GM12878 (cell line): ENCODE measurements around the gene DDX39A. TPM values are rescaled to one million over a fixed set of nuclear protein-coding genes. Genes with fewer than 3 reads are reported as not detected.

ENCODE experiments used
- BCL11A ChIP-seq: IDR thresholded peaks from 2 replicates; pipeline ENCODE4 v1.6.1; 2011; ENCODE audit warnings: low read depth, low read length
- BHLHE40 ChIP-seq, 2 experiments: fragments of 450-650 bp in 1 of 2; IDR thresholded peaks; 2 replicates each; pipeline ENCODE4 v1.6.1; 2011 to 2017; ENCODE audit warnings: low read depth in 2 of 2, borderline replicate concordance in 1 of 2, improper control_type of control experiment in 1 of 2, low read length in 1 of 2, mild to moderate bottlenecking in 1 of 2
- CBX3 ChIP-seq: fragments of 200-600 bp; sonication (generic); IDR thresholded peaks from 2 replicates; pipeline ENCODE4 v1.6.1; 2016; ENCODE audit warnings: low read depth, borderline replicate concordance
- CHD2 ChIP-seq: IDR thresholded peaks from 2 replicates; pipeline ENCODE4 v1.6.1; 2011; ENCODE audit warnings: low read depth, low read length, improper control_type of control experiment, borderline replicate concordance
- ETV6 ChIP-seq, 2 experiments: fragments of 450-650 bp in 1 of 2; IDR thresholded peaks in 1 of 2; conservative IDR thresholded peaks in 1 of 2; 2 replicates each; pipeline ENCODE4 v1.6.1; 2014; ENCODE audit warnings: antibody characterized with exemption in 1 of 2, borderline replicate concordance in 1 of 2, low read depth in 1 of 2, mild to moderate bottlenecking in 1 of 2, moderate library complexity in 1 of 2
- IKZF1 ChIP-seq: fragments of 450-650 bp; conservative IDR thresholded peaks from 2 replicates; pipeline ENCODE4 v1.6.1; 2017; ENCODE audit warnings: antibody characterized with exemption, mild to moderate bottlenecking
- MYB ChIP-seq: fragments of 150-350 bp; IDR thresholded peaks from 2 replicates; pipeline ENCODE4 v1.6.1; 2014; ENCODE audit warnings: mild to moderate bottlenecking, low read depth, low read length, borderline replicate concordance
- NBN ChIP-seq: fragments of 450-650 bp; IDR thresholded peaks from 2 replicates; pipeline ENCODE4 v1.6.1; 2016
- POLR2AphosphoS2 ChIP-seq: IDR thresholded peaks from 2 replicates; pipeline ENCODE4 v1.6.1; 2011; ENCODE audit warnings: low read depth, mild to moderate bottlenecking, low read length, improper control_type of control experiment, moderate library complexity
- POU2F2 ChIP-seq: IDR thresholded peaks from 3 replicates; pipeline ENCODE4 v1.6.1; 2011; ENCODE audit warnings: low read depth, mild to moderate bottlenecking, low read length, borderline replicate concordance
- SMAD1 ChIP-seq: fragments of 450-650 bp; IDR thresholded peaks from 2 replicates; pipeline ENCODE4 v1.6.1; 2018; ENCODE audit warnings: mild to moderate bottlenecking, low read depth; ENCODE audit not compliant: partially characterized antibody
- SMARCA5 ChIP-seq: fragments of 450-650 bp; IDR thresholded peaks from 2 replicates; pipeline ENCODE4 v1.6.1; 2017; ENCODE audit warnings: mild to moderate bottlenecking
- TCF12 ChIP-seq: IDR thresholded peaks from 2 replicates; pipeline ENCODE4 v1.6.1; 2011; ENCODE audit warnings: low read depth, mild to moderate bottlenecking, low read length
- TCF3 ChIP-seq: IDR thresholded peaks from 2 replicates; pipeline ENCODE4 v1.6.1; 2012; ENCODE audit warnings: low read depth, mild to moderate bottlenecking, low read length, borderline replicate concordance; ENCODE audit not compliant: insufficient read depth
- ZNF24 ChIP-seq: fragments of 450-650 bp; IDR thresholded peaks from 2 replicates; pipeline ENCODE4 v1.6.1; 2017; ENCODE audit warnings: antibody characterized with exemption, mild to moderate bottlenecking
- polyA plus RNA-seq, 11 experiments: library from polyadenylated mRNA; depleted of rRNA in 4 of 11; unstranded in 6 of 11; stranded (reverse) in 5 of 11; fragments of >200 nt; fragmentation: Nextera tagmentation in 4 of 11; fragmentation: Illumina TruSeq in 1 of 11; extraction: Ambion mirVana in 4 of 11; extraction: Trizol in 1 of 11; gene quantifications; 1 replicate in 1 of 11; 2 replicates in 10 of 11; pipeline versions ENCODE4 v1.2.1 to v1.2.3, GENCODE V29; 2011 to 2016; ENCODE audit warnings: inconsistent platforms in 2 of 11, missing spikeins in 2 of 11, low read depth in 1 of 11
- total RNA-seq, 4 experiments: library from RNA; depleted of rRNA in 3 of 4; stranded (reverse); fragments of >200 nt in 3 of 4; fragmentation: Illumina TruSeq in 1 of 4; extraction: Trizol in 1 of 4; gene quantifications; 2 replicates each; pipeline versions ENCODE4 v1.2.1 to v1.2.3, GENCODE V29; 2013 to 2021
- TF ChIP-seq, protein P1 (sequence below): fragments of 450-650 bp; IDR thresholded peaks from 2 replicates; pipeline ENCODE4 v1.6.1; 2017; ENCODE audit warnings: mild to moderate bottlenecking
- TF ChIP-seq, protein P2 (sequence below): fragments of 450-650 bp; IDR thresholded peaks from 2 replicates; pipeline ENCODE4 v1.6.1; 2018; ENCODE audit warnings: borderline replicate concordance, mild to moderate bottlenecking; ENCODE audit not compliant: partially characterized antibody
- TF ChIP-seq, protein P3 (sequence below): IDR thresholded peaks from 2 replicates; pipeline ENCODE4 v1.6.1; 2011; ENCODE audit warnings: borderline replicate concordance, low read depth, mild to moderate bottlenecking, moderate library complexity, mixed read lengths, low read length; ENCODE audit not compliant: insufficient read depth; ENCODE audit errors: extremely low read length
- TF ChIP-seq, protein P4 (sequence below): IDR thresholded peaks from 2 replicates; pipeline ENCODE4 v1.6.1; 2011; ENCODE audit warnings: borderline replicate concordance, low read depth, mild to moderate bottlenecking, moderate library complexity, low read length; ENCODE audit not compliant: insufficient read depth, poor library complexity, severe bottlenecking
- TF ChIP-seq, protein P5 (sequence below): fragments of 150-350 bp; IDR thresholded peaks from 2 replicates; pipeline ENCODE4 v1.6.1; 2014; ENCODE audit warnings: mild to moderate bottlenecking, low read depth, low read length

The DDX39A gene
- total and polyA plus RNA-seq, 10 of the 15 experiments (the other 5 are each of a cell fraction or from before 2014, with no cell fraction given): 113 to 378 (median 224) TPM

DNA sequence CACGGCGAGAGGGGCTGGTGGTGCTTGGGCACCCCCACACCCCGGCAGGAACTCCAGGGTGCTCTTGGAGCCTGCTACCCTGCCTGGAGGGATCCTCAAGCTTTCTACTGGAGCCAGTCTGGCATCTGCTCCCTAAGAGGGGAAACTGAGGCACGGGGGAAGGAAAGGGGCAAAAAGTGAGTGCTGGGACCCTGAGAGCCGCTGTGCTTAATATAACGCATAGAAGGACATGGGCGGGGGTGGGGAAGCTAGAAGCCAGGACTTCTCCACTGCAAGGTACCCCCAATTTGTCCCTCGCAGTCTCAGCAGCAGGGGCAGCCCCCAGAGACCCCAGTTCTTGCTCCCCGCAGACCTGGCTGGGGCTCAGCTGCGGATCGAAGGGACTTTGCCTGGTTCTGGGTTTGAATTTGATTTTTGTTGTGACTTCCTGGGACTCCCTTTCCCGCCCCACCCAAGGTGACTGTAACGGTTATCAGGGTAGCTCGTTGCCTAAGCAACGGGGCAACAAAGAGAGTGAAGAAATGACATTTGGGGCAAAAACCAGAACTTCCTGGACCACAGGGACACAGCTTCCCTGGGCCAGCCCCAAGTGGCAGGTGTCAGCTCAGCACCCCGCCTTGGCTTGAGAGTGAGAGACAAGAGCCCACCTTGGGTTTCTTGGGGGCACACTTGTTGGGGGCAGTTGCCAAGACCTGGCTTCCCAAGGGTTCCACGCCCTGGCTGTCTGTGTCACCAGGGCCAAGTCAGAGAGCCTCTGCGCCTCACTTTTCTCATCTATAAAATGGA is 37.3 kb downstream of the DDX39A start (continued):
- TF ChIP-seq, protein P1, sequence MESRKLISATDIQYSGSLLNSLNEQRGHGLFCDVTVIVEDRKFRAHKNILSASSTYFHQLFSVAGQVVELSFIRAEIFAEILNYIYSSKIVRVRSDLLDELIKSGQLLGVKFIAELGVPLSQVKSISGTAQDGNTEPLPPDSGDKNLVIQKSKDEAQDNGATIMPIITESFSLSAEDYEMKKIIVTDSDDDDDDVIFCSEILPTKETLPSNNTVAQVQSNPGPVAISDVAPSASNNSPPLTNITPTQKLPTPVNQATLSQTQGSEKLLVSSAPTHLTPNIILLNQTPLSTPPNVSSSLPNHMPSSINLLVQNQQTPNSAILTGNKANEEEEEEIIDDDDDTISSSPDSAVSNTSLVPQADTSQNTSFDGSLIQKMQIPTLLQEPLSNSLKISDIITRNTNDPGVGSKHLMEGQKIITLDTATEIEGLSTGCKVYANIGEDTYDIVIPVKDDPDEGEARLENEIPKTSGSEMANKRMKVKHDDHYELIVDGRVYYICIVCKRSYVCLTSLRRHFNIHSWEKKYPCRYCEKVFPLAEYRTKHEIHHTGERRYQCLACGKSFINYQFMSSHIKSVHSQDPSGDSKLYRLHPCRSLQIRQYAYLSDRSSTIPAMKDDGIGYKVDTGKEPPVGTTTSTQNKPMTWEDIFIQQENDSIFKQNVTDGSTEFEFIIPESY: no peak
- TF ChIP-seq NBN (no peak), SMARCA5 (0 out of 2 replicates have a peak, but pooled peaks have one; percentile 46), SMAD1 (no peak), BCL11A (no peak), CHD2 (peak; percentile 43; the same call in 1 of the 2 replicates), ZNF24 (peak; percentile 94), IKZF1 (peak; percentile 43), BHLHE40 (IDR thresholded peaks at IDR 0.05; ENCODE audit: borderline replicate concordance in 1 of 2, low read depth in 2 of 2, low read length in 1 of 2) (0 out of 4 replicates have a peak, but pooled peaks have one; percentile 8 to 43), POU2F2 (no peak), TCF12 (0 out of 2 replicates have a peak, but pooled peaks have one; percentile 5), MYB (peak; percentile 49; the same call in 1 of the 2 replicates), ETV6 (conservative IDR thresholded peaks at IDR 0.05 in 1 of 2, IDR thresholded peaks at IDR 0.05 in 1 of 2; ENCODE audit: borderline replicate concordance in 1 of 2, low read depth in 1 of 2) (peak in 1 of 2 experiments; percentile 64; a peak in 2 of 4 replicates), POLR2AphosphoS2 (no peak), CBX3 (no peak), TCF3 (0 out of 2 replicates have a peak, but pooled peaks have one; percentile 9)
- TF ChIP-seq, protein P2, sequence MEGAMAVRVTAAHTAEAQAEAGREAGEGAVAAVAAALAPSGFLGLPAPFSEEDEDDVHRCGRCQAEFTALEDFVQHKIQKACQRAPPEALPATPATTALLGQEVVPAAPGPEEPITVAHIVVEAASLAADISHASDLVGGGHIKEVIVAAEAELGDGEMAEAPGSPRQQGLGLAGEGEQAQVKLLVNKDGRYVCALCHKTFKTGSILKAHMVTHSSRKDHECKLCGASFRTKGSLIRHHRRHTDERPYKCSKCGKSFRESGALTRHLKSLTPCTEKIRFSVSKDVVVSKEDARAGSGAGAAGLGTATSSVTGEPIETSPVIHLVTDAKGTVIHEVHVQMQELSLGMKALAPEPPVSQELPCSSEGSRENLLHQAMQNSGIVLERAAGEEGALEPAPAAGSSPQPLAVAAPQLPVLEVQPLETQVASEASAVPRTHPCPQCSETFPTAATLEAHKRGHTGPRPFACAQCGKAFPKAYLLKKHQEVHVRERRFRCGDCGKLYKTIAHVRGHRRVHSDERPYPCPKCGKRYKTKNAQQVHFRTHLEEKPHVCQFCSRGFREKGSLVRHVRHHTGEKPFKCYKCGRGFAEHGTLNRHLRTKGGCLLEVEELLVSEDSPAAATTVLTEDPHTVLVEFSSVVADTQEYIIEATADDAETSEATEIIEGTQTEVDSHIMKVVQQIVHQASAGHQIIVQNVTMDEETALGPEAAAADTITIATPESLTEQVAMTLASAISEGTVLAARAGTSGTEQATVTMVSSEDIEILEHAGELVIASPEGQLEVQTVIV: no peak
- TF ChIP-seq, protein P3, sequence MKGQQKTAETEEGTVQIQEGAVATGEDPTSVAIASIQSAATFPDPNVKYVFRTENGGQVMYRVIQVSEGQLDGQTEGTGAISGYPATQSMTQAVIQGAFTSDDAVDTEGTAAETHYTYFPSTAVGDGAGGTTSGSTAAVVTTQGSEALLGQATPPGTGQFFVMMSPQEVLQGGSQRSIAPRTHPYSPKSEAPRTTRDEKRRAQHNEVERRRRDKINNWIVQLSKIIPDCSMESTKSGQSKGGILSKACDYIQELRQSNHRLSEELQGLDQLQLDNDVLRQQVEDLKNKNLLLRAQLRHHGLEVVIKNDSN: no peak
- TF ChIP-seq, protein P4, sequence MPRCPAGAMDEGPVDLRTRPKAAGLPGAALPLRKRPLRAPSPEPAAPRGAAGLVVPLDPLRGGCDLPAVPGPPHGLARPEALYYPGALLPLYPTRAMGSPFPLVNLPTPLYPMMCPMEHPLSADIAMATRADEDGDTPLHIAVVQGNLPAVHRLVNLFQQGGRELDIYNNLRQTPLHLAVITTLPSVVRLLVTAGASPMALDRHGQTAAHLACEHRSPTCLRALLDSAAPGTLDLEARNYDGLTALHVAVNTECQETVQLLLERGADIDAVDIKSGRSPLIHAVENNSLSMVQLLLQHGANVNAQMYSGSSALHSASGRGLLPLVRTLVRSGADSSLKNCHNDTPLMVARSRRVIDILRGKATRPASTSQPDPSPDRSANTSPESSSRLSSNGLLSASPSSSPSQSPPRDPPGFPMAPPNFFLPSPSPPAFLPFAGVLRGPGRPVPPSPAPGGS: no peak
- TF ChIP-seq, protein P5, sequence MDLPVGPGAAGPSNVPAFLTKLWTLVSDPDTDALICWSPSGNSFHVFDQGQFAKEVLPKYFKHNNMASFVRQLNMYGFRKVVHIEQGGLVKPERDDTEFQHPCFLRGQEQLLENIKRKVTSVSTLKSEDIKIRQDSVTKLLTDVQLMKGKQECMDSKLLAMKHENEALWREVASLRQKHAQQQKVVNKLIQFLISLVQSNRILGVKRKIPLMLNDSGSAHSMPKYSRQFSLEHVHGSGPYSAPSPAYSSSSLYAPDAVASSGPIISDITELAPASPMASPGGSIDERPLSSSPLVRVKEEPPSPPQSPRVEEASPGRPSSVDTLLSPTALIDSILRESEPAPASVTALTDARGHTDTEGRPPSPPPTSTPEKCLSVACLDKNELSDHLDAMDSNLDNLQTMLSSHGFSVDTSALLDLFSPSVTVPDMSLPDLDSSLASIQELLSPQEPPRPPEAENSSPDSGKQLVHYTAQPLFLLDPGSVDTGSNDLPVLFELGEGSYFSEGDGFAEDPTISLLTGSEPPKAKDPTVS: no peak
